GM12874 (cell line): ENCODE measurements around the gene CPHXL.

Experiments
- TF ChIP-seq, protein P1 (sequence below): IDR thresholded peaks from 2 replicates; pipeline ENCODE4 v1.5.1; 2011; ENCODE audit warnings: low read depth, mild to moderate bottlenecking, control low read depth, low read length, moderate library complexity; ENCODE audit not compliant: insufficient read depth

The CPHXL gene

DNA sequence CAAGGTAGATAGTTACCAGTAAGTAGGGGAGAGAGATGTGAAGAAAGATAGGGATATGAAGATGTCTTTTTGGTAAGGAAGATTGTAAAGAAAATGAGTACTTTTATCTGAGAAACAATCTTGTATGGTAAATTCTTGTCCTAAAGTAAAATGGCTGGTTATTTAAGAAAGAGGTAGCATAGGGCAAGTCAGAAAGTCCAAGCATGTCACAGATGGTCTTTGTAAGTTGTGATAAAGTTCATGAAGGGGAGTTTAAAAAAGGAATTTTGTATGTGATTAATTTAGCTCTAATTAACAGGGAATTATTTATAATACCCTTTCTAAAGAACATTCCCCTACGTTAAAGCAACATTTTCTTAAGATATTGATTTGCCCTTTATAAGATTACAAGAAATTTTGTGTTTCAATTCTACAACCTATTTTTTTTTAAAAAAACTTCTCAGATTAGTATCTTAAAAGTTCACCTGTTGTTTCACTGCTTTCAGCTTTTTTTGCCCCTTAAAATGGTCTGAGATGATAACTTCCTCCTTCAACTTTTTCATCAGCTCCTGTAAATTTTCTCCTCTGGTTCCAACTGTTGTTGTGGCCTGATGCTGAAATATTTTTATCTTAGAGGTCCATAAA is 16.2 kb upstream of the CPHXL start:
- TF ChIP-seq, protein P1, sequence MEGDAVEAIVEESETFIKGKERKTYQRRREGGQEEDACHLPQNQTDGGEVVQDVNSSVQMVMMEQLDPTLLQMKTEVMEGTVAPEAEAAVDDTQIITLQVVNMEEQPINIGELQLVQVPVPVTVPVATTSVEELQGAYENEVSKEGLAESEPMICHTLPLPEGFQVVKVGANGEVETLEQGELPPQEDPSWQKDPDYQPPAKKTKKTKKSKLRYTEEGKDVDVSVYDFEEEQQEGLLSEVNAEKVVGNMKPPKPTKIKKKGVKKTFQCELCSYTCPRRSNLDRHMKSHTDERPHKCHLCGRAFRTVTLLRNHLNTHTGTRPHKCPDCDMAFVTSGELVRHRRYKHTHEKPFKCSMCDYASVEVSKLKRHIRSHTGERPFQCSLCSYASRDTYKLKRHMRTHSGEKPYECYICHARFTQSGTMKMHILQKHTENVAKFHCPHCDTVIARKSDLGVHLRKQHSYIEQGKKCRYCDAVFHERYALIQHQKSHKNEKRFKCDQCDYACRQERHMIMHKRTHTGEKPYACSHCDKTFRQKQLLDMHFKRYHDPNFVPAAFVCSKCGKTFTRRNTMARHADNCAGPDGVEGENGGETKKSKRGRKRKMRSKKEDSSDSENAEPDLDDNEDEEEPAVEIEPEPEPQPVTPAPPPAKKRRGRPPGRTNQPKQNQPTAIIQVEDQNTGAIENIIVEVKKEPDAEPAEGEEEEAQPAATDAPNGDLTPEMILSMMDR, result no peak

DNA sequence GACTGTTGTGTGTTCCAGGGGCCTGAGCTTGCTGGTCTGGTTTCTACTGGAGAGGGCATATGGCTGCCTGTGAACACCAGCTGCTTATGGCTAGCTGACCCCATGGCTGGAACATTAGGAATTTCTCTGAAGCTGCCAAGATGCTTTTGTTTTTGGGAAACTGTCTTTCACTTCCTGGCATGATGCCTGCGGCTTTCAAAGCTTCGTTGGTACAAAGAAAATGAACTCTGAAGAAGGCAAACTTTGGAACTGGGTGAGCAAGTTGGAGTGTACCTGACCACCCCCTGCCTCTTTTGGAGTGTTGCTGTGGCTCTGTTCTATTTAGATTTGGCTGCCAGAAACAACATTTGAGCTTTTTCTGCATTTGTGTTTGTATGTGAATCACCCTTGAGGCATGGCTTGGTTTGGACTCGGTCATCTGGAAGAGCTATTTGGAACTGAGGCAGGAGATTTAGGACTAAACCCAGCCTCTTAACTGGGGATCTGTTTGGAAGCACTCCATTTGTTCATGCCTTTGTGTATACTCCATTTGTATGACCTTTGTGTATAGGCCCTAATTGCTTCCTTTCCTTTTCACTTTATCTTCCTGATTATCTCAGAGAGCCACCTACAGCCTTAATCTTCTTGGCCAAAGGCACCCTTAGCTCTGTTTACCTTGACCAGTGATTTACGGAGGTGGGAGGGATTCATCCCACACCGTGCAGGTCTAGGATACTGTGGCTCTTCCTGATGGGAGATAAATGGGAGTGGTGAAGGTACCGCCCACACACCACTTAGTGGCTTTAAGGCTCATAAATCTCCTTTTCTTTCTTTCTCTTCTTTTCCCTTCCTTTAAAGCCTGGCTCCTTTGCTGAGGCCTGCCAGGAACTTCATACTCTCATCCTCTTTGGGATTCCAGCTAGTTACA is 7.3 kb upstream of the CPHXL start:
- TF ChIP-seq, protein P1, result no peak

GRCh38 chr16:75732871-75733270 is 6.6 kb upstream of the CPHXL start:
- TF ChIP-seq, protein P1, result no peak

DNA sequence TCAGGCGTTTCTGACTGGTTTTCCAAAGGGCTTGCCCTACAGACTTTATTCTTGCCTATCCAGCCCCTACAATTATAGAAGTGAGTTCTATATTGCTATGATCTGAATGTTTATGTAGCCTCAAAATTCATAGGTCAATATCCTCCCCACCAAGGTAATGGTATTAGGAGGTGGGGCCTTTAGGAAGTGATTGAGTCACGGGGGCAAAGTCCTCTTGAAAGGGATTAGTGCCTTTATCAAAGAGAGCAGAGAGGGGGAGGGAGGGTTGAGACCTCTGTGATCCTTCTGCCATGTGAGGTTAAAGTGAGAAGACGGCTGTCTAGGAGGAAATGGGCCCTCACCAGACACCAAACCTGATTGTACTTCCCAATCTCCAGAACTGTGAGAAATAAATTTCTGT is 931 bp upstream of the CPHXL start:
- TF ChIP-seq, protein P1, result no peak

DNA sequence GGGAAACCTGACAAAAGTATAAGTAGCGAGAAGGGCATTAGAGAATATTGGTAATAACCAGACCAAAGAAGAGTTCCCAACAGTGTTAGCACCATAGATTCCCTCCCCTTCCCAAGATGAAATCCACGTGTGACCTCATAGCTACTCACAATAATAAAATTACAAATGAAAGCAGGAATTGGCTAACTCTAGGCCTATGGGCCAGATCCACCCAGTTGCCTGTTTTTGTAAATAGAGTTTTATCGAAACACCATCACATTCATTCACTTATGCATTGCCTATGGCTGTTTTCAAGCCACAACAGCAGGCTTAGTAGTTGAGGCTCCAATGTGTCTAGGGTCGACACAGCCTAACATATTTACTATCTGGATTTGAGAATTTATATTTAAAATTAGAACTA is 7.8 kb downstream of the CPHXL start:
- TF ChIP-seq, protein P1, result no peak

DNA sequence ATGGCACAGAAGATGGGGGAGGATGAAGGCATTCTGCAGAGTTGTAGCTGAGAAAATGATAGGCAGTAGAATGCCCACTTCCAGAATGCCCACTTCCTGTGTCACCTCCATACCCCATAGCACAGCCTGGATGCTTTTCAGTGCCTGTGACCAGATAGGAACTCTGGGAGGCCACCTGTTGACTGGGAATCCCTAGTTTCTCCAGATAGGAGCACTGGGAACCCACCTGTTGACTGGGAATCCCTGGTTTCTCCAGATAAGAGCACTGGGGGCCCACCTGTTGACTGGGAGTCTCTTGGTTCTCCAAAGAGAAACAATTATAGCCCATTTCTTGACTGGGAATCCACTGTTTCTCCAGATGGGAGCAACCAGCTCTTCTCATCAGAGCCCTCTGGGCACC is 11.6 kb downstream of the CPHXL start:
- TF ChIP-seq, protein P1, result no peak

- TF ChIP-seq, protein P1, result no peak
Observed at GRCh38 chr16:75710344-75710743, 15.9 kb downstream of the CPHXL start.
